GM19397 (cell line): ENCODE measurements around the gene LAT.
"Not testable (repeated sequence)": the region's sequence is repeated elsewhere in the genome, so short reads cannot be mapped to it uniquely, and the experiment has no call there.

Source experiments
- ATAC-seq: cut with Tn5 transposase; IDR thresholded peaks from one replicate; pipeline ENCODE4 v1.9.1; 2021; ENCODE audit warnings: mild to moderate bottlenecking, moderate library complexity; ENCODE audit not compliant: unreplicated experiment

The LAT gene

GRCh38 chr16:28977703-28978662 is 6.9 kb upstream of the LAT start:
- no peak for ATAC-seq

- not testable (repeated sequence) for ATAC-seq
These were observed 4.5 kb upstream of the LAT start for GRCh38 chr16:28980330-28980729.

GRCh38 chr16:28980929-28981328 is 3.9 kb upstream of the LAT start:
- no peak for ATAC-seq

- ATAC-seq = no peak
These were observed 3.3 kb upstream of the LAT start for GRCh38 chr16:28981517-28981916.

GRCh38 chr16:28982418-28982817 is 2.4 kb upstream of the LAT start:
- no peak for ATAC-seq

- ATAC-seq = no peak
These were observed 1.9 kb upstream of the LAT start for GRCh38 chr16:28982949-28983348.

GRCh38 chr16:28983644-28984043 is 1.2 kb upstream of the LAT start:
- no peak for ATAC-seq

- no peak for ATAC-seq
These were observed 761 bp upstream of the LAT start for GRCh38 chr16:28984091-28984490.

GRCh38 chr16:28985211-28986041 is 574 bp downstream of the LAT start:
- no peak for ATAC-seq

- no peak for ATAC-seq
These were observed 1.2 kb downstream of the LAT start for GRCh38 chr16:28986046-28986445.

- no peak for ATAC-seq
These were observed 1.6 kb downstream of the LAT start for GRCh38 chr16:28986492-28986891.

GRCh38 chr16:28987170-28987853 is 2.5 kb downstream of the LAT start:
- no peak for ATAC-seq

- no peak for ATAC-seq
These were observed 4.5 kb downstream of the LAT start for GRCh38 chr16:28989363-28989762.

- ATAC-seq = no peak
These were observed 5.7 kb downstream of the LAT start for GRCh38 chr16:28990375-28991040.

GRCh38 chr16:28991687-28992086 is 6.8 kb downstream of the LAT start:
- ATAC-seq = no peak

GRCh38 chr16:28992496-28992895 is 7.6 kb downstream of the LAT start:
- no peak for ATAC-seq

GRCh38 chr16:28998837-28999236 is 14.0 kb downstream of the LAT start:
- no peak for ATAC-seq

- no peak for ATAC-seq
These were observed 14.7 kb downstream of the LAT start for GRCh38 chr16:28999577-28999976.

- ATAC-seq = no peak
These were observed 15.2 kb downstream of the LAT start for GRCh38 chr16:29000019-29000418.

- not testable (repeated sequence) for ATAC-seq
These were observed 19.8 kb downstream of the LAT start for GRCh38 chr16:29004496-29005139.
